C4-2B (cell line): ENCODE measurements around the gene KCNQ1.

ENCODE experiments used
- ZFX ChIP-seq: fragments of 450-650 bp; IDR thresholded peaks from 2 replicates; pipeline ENCODE4 v1.6.1; 2017
- TF ChIP-seq, protein P1 (sequence below): fragments of 450-650 bp; conservative IDR thresholded peaks from 2 replicates; pipeline ENCODE4 v1.5.1; 2017; ENCODE audit warnings: mild to moderate bottlenecking

DNA sequence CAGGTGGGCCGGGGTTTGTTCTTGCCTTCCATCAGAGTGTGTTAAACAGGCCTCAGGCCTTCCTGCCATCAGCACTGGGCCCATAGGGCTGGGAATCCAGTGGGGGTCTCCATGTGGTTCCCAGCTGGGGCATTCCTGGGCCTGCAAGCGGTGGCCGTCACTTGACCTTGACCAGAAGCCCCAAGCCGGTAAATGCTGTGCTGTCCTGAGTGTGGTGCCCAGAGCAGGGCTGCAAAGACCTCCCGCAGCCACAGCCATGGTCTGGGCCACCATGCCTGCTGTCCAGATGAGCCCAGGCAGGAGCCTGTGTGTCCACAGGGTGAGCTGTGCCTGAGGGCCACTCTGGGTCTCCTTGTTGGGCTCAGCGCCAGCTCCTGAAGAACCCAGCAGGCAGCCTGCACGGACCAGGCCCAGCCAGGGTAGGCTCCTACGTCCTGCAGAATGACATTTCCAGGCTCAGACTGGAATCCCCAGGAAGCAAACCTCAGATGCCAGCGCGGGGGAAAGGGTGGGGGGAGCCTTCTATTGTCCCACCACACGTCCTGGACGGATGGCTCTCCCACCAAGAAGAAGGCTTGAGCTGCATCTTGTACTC is 137.6 kb downstream of the KCNQ1 start:
- TF ChIP-seq, protein P1, sequence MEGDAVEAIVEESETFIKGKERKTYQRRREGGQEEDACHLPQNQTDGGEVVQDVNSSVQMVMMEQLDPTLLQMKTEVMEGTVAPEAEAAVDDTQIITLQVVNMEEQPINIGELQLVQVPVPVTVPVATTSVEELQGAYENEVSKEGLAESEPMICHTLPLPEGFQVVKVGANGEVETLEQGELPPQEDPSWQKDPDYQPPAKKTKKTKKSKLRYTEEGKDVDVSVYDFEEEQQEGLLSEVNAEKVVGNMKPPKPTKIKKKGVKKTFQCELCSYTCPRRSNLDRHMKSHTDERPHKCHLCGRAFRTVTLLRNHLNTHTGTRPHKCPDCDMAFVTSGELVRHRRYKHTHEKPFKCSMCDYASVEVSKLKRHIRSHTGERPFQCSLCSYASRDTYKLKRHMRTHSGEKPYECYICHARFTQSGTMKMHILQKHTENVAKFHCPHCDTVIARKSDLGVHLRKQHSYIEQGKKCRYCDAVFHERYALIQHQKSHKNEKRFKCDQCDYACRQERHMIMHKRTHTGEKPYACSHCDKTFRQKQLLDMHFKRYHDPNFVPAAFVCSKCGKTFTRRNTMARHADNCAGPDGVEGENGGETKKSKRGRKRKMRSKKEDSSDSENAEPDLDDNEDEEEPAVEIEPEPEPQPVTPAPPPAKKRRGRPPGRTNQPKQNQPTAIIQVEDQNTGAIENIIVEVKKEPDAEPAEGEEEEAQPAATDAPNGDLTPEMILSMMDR = no peak
- no peak for TF ChIP-seq ZFX
